Testis (tissue), 3 donors: ENCODE data around the gene PRDX4. TPM values are rescaled to one million over a fixed set of nuclear protein-coding genes. Genes with fewer than 3 reads are reported as not detected.

Source experiments
- DNase-seq: peaks from one replicate; pipeline ENCODE4 v3.0.0-alpha.2; 2019
- H3K27ac ChIP-seq, 2 donors: fragments of 200-600 bp; sonication (generic); one replicate each; pipeline ENCODE4 v1.5.1; 2019
- H3K27me3 ChIP-seq: fragments of 200-600 bp; sonication (generic); one replicate; pipeline ENCODE4 v1.5.1; 2019
- H3K36me3 ChIP-seq: fragments of 200-600 bp; sonication (generic); one replicate; pipeline ENCODE4 v1.5.1; 2017; ENCODE audit warnings: low read depth; ENCODE audit errors: missing control alignments
- H3K4me1 ChIP-seq: fragments of 200-600 bp; sonication (generic); one replicate; pipeline ENCODE4 v1.5.1; 2019
- H3K4me3 ChIP-seq, 2 donors: fragments of 200-600 bp; sonication (generic); one replicate each; pipeline ENCODE4 v1.5.1; 2017 to 2019
- H3K9me3 ChIP-seq: fragments of 200-600 bp; sonication (generic); one replicate; pipeline ENCODE4 v1.5.1; 2017
- POLR2A ChIP-seq: fragments of 450-650 bp; IDR thresholded peaks from one replicate; pipeline ENCODE4 v1.6.1; 2017; ENCODE audit warnings: antibody characterized with exemption, mild to moderate bottlenecking, moderate library complexity
- WGBS, 2 donors: methylation state at CpG; one replicate each; pipeline ENCODE4 v1.1.5; 2018; 5-methylcytosine and 5-hydroxymethylcytosine counted together
- intact Hi-C: fragments of 100-400 bp; cut with DNase I; formaldehyde crosslinking; loops from one replicate; pipeline ENCODE4 v1.15.1; 2023; ENCODE audit warnings: low total_unique reads
- polyA plus RNA-seq: library from polyadenylated mRNA; stranded (reverse); fragments of 350-450 nt; fragmentation: Illumina TruSeq; extraction: RNeasy Lipid Tissue Mini Kit (QIAGEN cat#74804); gene quantifications from one replicate; pipeline ENCODE4 v1.2.3, GENCODE V29; 2014; ENCODE audit warnings: low read depth, low replicate concordance; ENCODE audit not compliant: insufficient read depth
- total RNA-seq, 2 donors: library from RNA; depleted of rRNA; stranded (reverse); fragments of >200 nt; gene quantifications; one replicate each; pipeline ENCODE4 v1.2.3, GENCODE V29; 2016
- TF ChIP-seq, protein P1 (sequence below), 3 experiments: fragments of 450-650 bp in 2 of 3; fragments of 200-600 bp in 1 of 3; sonication (generic) in 1 of 3; IDR thresholded peaks; one replicate each; pipeline ENCODE4 v1.5.1; 2016 to 2019; ENCODE audit warnings: antibody characterized with exemption in 3 of 3, mild to moderate bottlenecking in 2 of 3, moderate library complexity in 1 of 3

PRDX4 gene
- total and polyA plus RNA-seq, 3 donors from 2014 or later: 211 to 218 (median 214) TPM

DNA sequence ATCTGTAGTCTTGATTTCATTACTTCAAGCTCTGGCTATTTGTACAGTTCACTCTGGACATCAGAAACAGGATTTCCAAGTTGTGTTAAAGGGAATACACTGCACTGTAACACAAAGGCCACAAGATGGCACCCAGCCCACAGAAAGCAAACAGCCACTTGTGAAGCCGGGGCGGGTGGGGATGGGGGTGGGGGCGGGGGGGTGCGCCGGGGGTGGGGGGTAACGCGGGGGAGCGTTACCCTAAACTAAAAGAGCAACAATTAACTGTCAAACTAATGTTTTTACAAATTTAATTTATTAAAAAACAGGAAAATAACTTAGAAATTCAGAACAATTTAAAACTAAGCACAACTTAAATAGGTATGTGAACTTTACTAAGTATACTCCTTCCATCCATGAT is 27.3 kb downstream of the PRDX4 start:
- TF ChIP-seq POLR2A: no peak
- TF ChIP-seq, protein P1, sequence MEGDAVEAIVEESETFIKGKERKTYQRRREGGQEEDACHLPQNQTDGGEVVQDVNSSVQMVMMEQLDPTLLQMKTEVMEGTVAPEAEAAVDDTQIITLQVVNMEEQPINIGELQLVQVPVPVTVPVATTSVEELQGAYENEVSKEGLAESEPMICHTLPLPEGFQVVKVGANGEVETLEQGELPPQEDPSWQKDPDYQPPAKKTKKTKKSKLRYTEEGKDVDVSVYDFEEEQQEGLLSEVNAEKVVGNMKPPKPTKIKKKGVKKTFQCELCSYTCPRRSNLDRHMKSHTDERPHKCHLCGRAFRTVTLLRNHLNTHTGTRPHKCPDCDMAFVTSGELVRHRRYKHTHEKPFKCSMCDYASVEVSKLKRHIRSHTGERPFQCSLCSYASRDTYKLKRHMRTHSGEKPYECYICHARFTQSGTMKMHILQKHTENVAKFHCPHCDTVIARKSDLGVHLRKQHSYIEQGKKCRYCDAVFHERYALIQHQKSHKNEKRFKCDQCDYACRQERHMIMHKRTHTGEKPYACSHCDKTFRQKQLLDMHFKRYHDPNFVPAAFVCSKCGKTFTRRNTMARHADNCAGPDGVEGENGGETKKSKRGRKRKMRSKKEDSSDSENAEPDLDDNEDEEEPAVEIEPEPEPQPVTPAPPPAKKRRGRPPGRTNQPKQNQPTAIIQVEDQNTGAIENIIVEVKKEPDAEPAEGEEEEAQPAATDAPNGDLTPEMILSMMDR (IDR thresholded peaks at IDR 0.05): peak in 2 of 3 experiments; percentile 13 to 42
- H3K9me3 ChIP-seq: no peaks in the 10 kb centered on the region
- H3K36me3 ChIP-seq: no peaks in the 10 kb centered on the region
- no peaks in the 10 kb centered on the region for H3K27me3 ChIP-seq
- no peak overlapping the region for H3K27ac ChIP-seq
- H3K4me1 ChIP-seq: no peaks in the 10 kb centered on the region
- 0 to 5% methylated on average over 2 to 8 of the region's 8 CpGs for WGBS, 2 donors
- no peak overlapping the region for H3K4me3 ChIP-seq
- intact Hi-C loops: no loop called here
- DNase-seq: peak; percentile 82

DNA sequence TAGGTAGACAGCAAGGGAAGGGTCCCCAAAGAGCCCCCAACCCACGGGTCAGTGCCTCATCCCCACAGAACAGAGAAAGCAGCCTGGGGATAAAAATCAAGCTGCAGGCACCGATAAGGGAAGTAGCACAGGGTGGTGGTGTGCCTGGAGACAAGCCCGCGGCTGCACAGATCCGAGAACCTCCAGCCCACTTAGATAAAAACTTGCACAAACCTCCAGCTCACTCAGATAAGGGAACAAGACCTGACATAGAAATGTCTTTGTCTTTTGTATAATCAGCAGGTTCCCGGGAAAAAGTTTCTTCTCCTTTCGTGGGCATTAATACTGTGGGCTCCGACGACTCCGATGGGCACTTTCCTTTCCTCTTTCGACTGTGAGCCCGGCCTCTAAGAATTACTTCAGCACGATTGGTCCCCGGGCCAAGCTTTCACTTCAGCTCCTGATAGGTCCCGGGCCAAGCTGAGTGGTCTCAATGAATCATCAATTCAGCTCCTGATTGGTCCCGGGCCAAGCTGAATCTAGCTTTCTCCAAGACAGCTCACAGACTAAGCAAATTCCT is 32.4 kb downstream of the PRDX4 start:
- Histone ChIP-seq H3K27ac (no peak overlapping the region), H3K36me3 (no peaks in the 10 kb centered on the region), H3K27me3 (no peaks in the 10 kb centered on the region), H3K4me3 (peak overlapping the region in 1 of 2 donors; percentile 13), H3K9me3 (no peaks in the 10 kb centered on the region), H3K4me1 (no peaks in the 10 kb centered on the region)
- DNase-seq: peak; percentile 82
- intact Hi-C loops: no loop called here
- TF ChIP-seq POLR2A: no peak
- WGBS, 2 donors: 12 to 19% methylated on average over 9 to 15 of the region's 16 CpGs

DNA sequence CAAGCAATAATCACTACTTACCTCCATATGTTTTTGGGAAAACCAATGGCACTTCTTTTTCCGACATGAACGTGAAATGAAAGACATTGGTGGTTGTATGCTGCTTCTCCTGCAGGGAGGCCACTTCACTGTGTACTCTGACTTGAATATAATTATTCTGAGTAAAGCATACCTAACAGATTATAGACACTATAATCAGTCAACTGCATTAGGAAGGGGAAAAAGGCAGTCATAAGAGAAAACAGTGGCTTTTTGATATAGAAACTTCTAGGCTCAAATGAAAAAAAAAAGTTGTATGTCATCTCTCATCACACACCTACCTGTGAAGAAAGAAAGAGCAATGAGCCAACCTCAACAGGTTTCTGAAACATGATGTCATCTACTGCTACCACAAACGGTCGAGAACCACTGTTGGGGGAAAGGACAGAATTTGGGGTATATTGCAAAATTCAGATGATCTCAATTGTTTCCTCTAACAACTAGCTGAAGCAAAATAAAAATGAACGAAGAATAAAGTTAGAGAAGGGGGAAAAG is 37.4 kb downstream of the PRDX4 start:
- Histone ChIP-seq H3K27ac (no peak overlapping the region), H3K4me3 (no peak overlapping the region), H3K9me3 (no peaks in the 10 kb centered on the region), H3K36me3 (no peaks in the 10 kb centered on the region), H3K4me1 (no peaks in the 10 kb centered on the region), H3K27me3 (no peaks in the 10 kb centered on the region)
- 86 to 95% methylated on average over 5 of the region's 5 CpGs for WGBS, 2 donors
- TF ChIP-seq, protein P1 (IDR thresholded peaks at IDR 0.05): no peak
- TF ChIP-seq POLR2A: no peak
- intact Hi-C loops: no loop called here
- DNase-seq: no peak

DNA sequence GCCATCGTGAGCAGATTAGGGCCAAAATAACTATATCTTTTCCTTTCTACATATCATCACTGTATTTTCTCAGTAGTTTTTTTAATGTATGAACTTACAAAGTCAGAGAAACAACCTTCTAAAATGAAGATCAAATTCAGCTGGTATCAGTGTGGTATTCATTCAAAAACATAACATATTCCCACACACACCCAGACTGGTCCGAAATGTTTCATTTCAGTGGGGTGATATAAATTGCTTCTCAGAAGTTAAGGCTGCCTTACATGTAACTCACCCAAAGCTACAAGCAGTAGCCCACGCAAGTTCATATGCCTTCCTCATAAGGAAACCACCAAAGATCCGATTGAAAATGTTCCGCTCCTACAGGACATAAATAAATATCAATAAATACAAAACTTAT is 37.9 kb downstream of the PRDX4 start:
- Histone ChIP-seq H3K36me3 (no peaks in the 10 kb centered on the region), H3K27me3 (no peaks in the 10 kb centered on the region), H3K4me3 (no peak overlapping the region), H3K27ac (no peak overlapping the region), H3K9me3 (no peaks in the 10 kb centered on the region), H3K4me1 (no peaks in the 10 kb centered on the region)
- 91 to 97% methylated on average over 5 of the region's 5 CpGs for WGBS, 2 donors
- no peak for DNase-seq
- no peak for TF ChIP-seq POLR2A
- TF ChIP-seq, protein P1 (IDR thresholded peaks at IDR 0.05): no peak
- intact Hi-C loops: no loop called here

DNA sequence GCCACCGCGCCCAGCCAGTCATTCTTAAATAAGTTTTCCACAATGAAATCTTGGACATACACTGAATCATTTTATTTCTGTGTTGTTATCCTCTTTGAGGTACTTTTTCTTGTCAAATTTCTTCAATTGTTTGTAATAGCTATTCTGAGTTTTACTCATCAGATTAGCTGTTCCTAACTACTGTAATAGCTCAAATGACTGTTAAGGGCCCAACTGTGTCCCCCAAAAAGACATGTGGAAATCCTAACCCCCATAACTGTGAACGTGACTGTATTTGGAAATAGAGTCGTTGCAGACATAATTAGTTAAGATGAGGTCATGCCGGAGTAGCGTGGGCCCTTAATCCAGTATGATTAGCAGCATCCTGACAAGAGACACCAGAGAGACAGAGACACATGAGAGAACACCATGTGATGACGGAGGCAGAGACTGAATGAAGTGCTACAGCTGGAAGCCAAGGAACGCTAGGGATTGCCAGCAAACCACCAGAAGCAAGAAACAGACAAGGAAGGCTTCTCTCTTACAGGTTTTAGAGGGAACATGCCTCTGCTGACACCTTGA is 52.9 kb downstream of the PRDX4 start:
- Histone ChIP-seq H3K4me1 (no peaks in the 10 kb centered on the region), H3K27me3 (no peaks in the 10 kb centered on the region), H3K27ac (no peak overlapping the region), H3K9me3 (no peaks in the 10 kb centered on the region), H3K36me3 (no peaks in the 10 kb centered on the region), H3K4me3 (no peak overlapping the region)
- no peak for TF ChIP-seq POLR2A
- TF ChIP-seq, protein P1 (IDR thresholded peaks at IDR 0.05): no peak
- no peak for DNase-seq
- WGBS, 2 donors: 86 to 87% methylated on average over 8 of the region's 8 CpGs
- intact Hi-C loops: no loop called here
